ENCODE results near the gene SOWAHA. TPM values are rescaled to one million over a fixed set of nuclear protein-coding genes. Genes with fewer than 3 reads are reported as not detected.

SOWAHA gene
- total and polyA plus RNA-seq, 10 of the 15 experiments (the other 5 are each of a cell fraction or from before 2014, with no cell fraction given): 0.02 to 0.37 (median 0.05) TPM; not detected in 4

- CTCF ChIA-PET: interaction anchor here (1.0 to 1.4 kb wide), 3 partner anchors 12 to 40 kb away, joined by 3 to 5 read pairs (median 5); no protein-coding TSS in a partner anchor
Observed at GRCh38 chr5:132780577-132780976, 32.5 kb upstream of the SOWAHA start.

DNA sequence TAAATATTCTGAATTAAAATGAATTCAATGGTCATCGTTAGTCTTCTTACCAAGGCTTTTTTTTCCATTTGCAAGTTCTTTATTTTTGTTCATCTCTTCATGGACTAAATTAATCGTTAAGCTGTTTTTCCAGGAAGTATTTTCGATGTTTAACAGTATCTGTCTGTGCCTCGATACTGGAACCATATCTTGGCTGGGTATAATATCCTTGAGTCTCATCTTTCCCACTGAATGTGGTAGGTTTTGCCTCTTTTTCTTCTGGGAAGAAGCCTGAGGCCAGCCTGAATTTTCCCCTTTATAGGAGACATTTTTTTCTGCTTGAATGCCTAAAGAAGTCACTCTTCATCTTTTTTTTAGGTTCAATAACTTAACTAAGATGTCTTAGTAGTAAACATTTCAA, 32.1 kb upstream of the SOWAHA start:
- intact Hi-C loops (cut with micrococcal nuclease; ENCODE audit: unreplicated experiment) (no loop called here), in situ Hi-C loops (cut with MboI) (no loop called here)
- Histone ChIP-seq H3K27ac (ENCODE audit: control insufficient read depth, insufficient read depth) (no peak overlapping the region), H3K4me2 (ENCODE audit: control insufficient read depth, insufficient read depth) (no peak overlapping the region), H2AFZ (ENCODE audit: control insufficient read depth, low read depth, low read length) (no peak overlapping the region), H3K36me3 (ENCODE audit: control insufficient read depth in 2 of 2, insufficient read depth in 2 of 2, low read length in 1 of 2) (no peaks in the 10 kb centered on the region), H3K4me1 (ENCODE audit: control insufficient read depth, insufficient read depth, low read length) (peaks cover 11% of the 10 kb centered on the region), H3K27me3 (replicated peaks in 1 of 2; ENCODE audit: control insufficient read depth in 2 of 2, insufficient read depth in 2 of 2, low read length in 1 of 2) (no peaks in the 10 kb centered on the region), H3K79me2 (ENCODE audit: control insufficient read depth, insufficient read depth, low read length) (peaks cover 8% of the 10 kb centered on the region), H3K9ac (ENCODE audit: control insufficient read depth, insufficient read depth, low read length) (no peak overlapping the region), H3K9me3 (replicated peaks; ENCODE audit: control insufficient read depth, insufficient read depth, low read length) (no peaks in the 10 kb centered on the region), H3K4me3 (no peak overlapping the region), H4K20me1 (ENCODE audit: control insufficient read depth, insufficient read depth) (no peaks in the 10 kb centered on the region)
- ATAC-seq: no peak
- RAD21 ChIA-PET (ENCODE audit: unreplicated experiment): interaction anchor here (1.3 to 1.9 kb wide), 2 partner anchors 26 to 55 kb away, joined by 3 to 7 read pairs; no protein-coding TSS in a partner anchor
- FAIRE-seq: no peak
- WGBS (ENCODE audit: insufficient coverage, insufficient replicate concordance, low lambda C conversion rate, missing lambda C conversion rate): 82% methylated on average over 4 of the region's 4 CpGs
- POLR2A ChIA-PET: interaction anchor here (0.9 kb wide), 1 partner anchor 30 kb away, joined by 4 read pairs; no protein-coding TSS in a partner anchor
- TF ChIP-seq BCL11A (IDR thresholded peaks at IDR 0.05; ENCODE audit: low read depth, low read length) (no peak), RELA (IDR thresholded peaks at IDR 0.05; ENCODE audit: borderline replicate concordance, partially characterized antibody) (no peak), WRNIP1 (IDR thresholded peaks at IDR 0.05; ENCODE audit: borderline replicate concordance, low read depth, low read length) (no peak), GATAD2B (conservative IDR thresholded peaks at IDR 0.05; ENCODE audit: low read depth) (no peak), BHLHE40 (IDR thresholded peaks at IDR 0.05; ENCODE audit: borderline replicate concordance in 1 of 2, low read depth in 2 of 2, low read length in 1 of 2) (no peak), RBBP5 (conservative IDR thresholded peaks at IDR 0.05) (no peak), ZZZ3 (IDR thresholded peaks at IDR 0.05; ENCODE audit: control insufficient read depth, insufficient read length, low read depth) (no peak)
- TF ChIP-seq, protein P1, sequence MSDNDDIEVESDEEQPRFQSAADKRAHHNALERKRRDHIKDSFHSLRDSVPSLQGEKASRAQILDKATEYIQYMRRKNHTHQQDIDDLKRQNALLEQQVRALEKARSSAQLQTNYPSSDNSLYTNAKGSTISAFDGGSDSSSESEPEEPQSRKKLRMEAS (IDR thresholded peaks at IDR 0.05; ENCODE audit: low read depth, low read length): no peak
- SMC1A ChIA-PET (ENCODE audit: uncharacterized antibody, unreplicated experiment): interaction anchor here (0.8 to 2.5 kb wide), 10 partner anchors 8 to 79 kb away, joined by 3 to 10 read pairs (median 4); partner anchors contain the start of gene SOWAHA
- CTCF ChIA-PET: interaction anchor here (0.6 to 1.4 kb wide), 7 partner anchors 12 to 1286 kb away, joined by 3 to 5 read pairs (median 4); no protein-coding TSS in a partner anchor
- no peak for DNase-seq (ENCODE audit: low read depth, low spot score)
- no TSS peak for BruUV-seq (replicated peaks)

More at GRCh38 chr5:132780577-132780976, 32.5 kb upstream of the SOWAHA start:
- ChIA-PET RAD21 (ENCODE audit: unreplicated experiment) (interaction anchor here (1.3 to 1.9 kb wide), 3 partner anchors 11 to 55 kb away, joined by 3 to 7 read pairs (median 3); no protein-coding TSS in a partner anchor), SMC1A (ENCODE audit: uncharacterized antibody, unreplicated experiment) (interaction anchor here (1.1 to 7.5 kb wide), 7 partner anchors 9 to 29 kb away, joined by 3 to 88 read pairs (median 6); partner anchors contain the start of gene CCNI2), POLR2A (no interaction called here)
- no peak overlapping the region for H3K27ac ChIP-seq (ENCODE audit: control insufficient read depth, insufficient read depth)
- no TSS peak for BruUV-seq (replicated peaks)
- no peaks in the 10 kb centered on the region for H3K27me3 ChIP-seq (replicated peaks in 1 of 2; ENCODE audit: control insufficient read depth in 2 of 2, insufficient read depth in 2 of 2, low read length in 1 of 2)
- in situ Hi-C loops (cut with MboI): no loop called here
- no peak overlapping the region for H3K4me3 ChIP-seq
- H2AFZ ChIP-seq (ENCODE audit: control insufficient read depth, low read depth, low read length): no peak overlapping the region
- intact Hi-C loops (cut with micrococcal nuclease; ENCODE audit: unreplicated experiment): no loop called here
- H3K9me3 ChIP-seq (replicated peaks; ENCODE audit: control insufficient read depth, insufficient read depth, low read length): no peaks in the 10 kb centered on the region
- no peak overlapping the region for H3K9ac ChIP-seq (ENCODE audit: control insufficient read depth, insufficient read depth, low read length)
- H4K20me1 ChIP-seq (ENCODE audit: control insufficient read depth, insufficient read depth): no peaks in the 10 kb centered on the region
- H3K4me2 ChIP-seq (ENCODE audit: control insufficient read depth, insufficient read depth): no peak overlapping the region
- ATAC-seq: no peak
- peaks cover 11% of the 10 kb centered on the region for H3K4me1 ChIP-seq (ENCODE audit: control insufficient read depth, insufficient read depth, low read length)
- TF ChIP-seq EP300 (IDR thresholded peaks at IDR 0.05; ENCODE audit: borderline replicate concordance in 1 of 2, control insufficient read depth in 1 of 2, low read depth in 2 of 2, low read length in 2 of 2) (peak in 1 of 2 experiments; percentile 21; a peak in 1 of 4 replicates), RUNX3 (IDR thresholded peaks at IDR 0.05; ENCODE audit: low read length) (peak; percentile 69), IKZF2 (IDR thresholded peaks at IDR 0.05) (peak in 1 of 2 experiments; percentile 26; a peak in 1 of 4 replicates), MYC (IDR thresholded peaks at IDR 0.05; ENCODE audit: insufficient read depth, insufficient read length, insufficient replicate concordance, low read length, severe bottlenecking) (no peak), TCF7 (IDR thresholded peaks at IDR 0.05; ENCODE audit: borderline replicate concordance) (peak; percentile 58), MTA3 (IDR thresholded peaks at IDR 0.05; ENCODE audit: borderline replicate concordance, low read length) (no peak), ATF7 (IDR thresholded peaks at IDR 0.05; ENCODE audit: low read depth) (0 out of 2 replicates have a peak, but pooled peaks have one; percentile 21)
- peaks cover 8% of the 10 kb centered on the region for H3K79me2 ChIP-seq (ENCODE audit: control insufficient read depth, insufficient read depth, low read length)
- no peaks in the 10 kb centered on the region for H3K36me3 ChIP-seq (ENCODE audit: control insufficient read depth in 2 of 2, insufficient read depth in 2 of 2, low read length in 1 of 2)
- peak; percentile 64 for FAIRE-seq
- WGBS (ENCODE audit: insufficient coverage, insufficient replicate concordance, low lambda C conversion rate, missing lambda C conversion rate): 76% methylated on average over 1 of the region's 1 CpG
- DNase-seq (ENCODE audit: low read depth, low spot score): no peak

Data from GM12878 (cell line).